K562 (cell line): ENCODE results near the gene ZNF429. TPM values are rescaled to one million over a fixed set of nuclear protein-coding genes. Genes with fewer than 3 reads are reported as not detected.
A peak's percentile ranks its signal among the peaks of the same experiment; 100 is the strongest.

Source experiments
- C11orf30 ChIP-seq: fragments of 450-650 bp; IDR thresholded peaks from 2 replicates; pipeline ENCODE4 v1.6.1; 2016; ENCODE audit warnings: low read depth, mild to moderate bottlenecking
- DMBX1 ChIP-seq: fragments of 250-450 bp; sonication (Bioruptor Pico); IDR thresholded peaks from 2 replicates; pipeline ENCODE4 v1.8.0; 2022; ENCODE audit warnings: inconsistent platforms, mild to moderate bottlenecking, moderate library complexity, borderline replicate concordance
- DPF2 ChIP-seq: fragments of 450-650 bp; IDR thresholded peaks from 2 replicates; pipeline ENCODE4 v1.6.1; 2016
- KDM4B ChIP-seq, 2 experiments: fragments of 450-650 bp in 1 of 2; sonication (generic) in 1 of 2; IDR thresholded peaks; 2 replicates each; pipeline ENCODE4 v1.6.1; 2016 to 2017; ENCODE audit warnings: borderline replicate concordance in 2 of 2, antibody characterized with exemption in 1 of 2, low read depth in 1 of 2, mild to moderate bottlenecking in 1 of 2
- NFYB ChIP-seq: IDR thresholded peaks from 2 replicates; pipeline ENCODE4 v1.6.1; 2011; ENCODE audit warnings: mild to moderate bottlenecking, moderate library complexity; ENCODE audit not compliant: insufficient read length; ENCODE audit errors: extremely low read depth
- PHB ChIP-seq: fragments of 250-450 bp; sonication (Bioruptor Pico); IDR thresholded peaks from 2 replicates; pipeline ENCODE4 v1.5.0; 2021
- PHF8 ChIP-seq: fragments of 200-600 bp; sonication (generic); IDR thresholded peaks from 2 replicates; pipeline ENCODE4 v1.6.1; 2012; ENCODE audit warnings: mixed run types, mild to moderate bottlenecking, inconsistent platforms, low read length, moderate library complexity, borderline replicate concordance
- PML ChIP-seq: IDR thresholded peaks from 2 replicates; pipeline ENCODE4 v1.6.1; 2012; ENCODE audit warnings: low read length, inconsistent platforms
- POLR2H ChIP-seq: IDR thresholded peaks from 2 replicates; pipeline ENCODE4 v1.6.1; 2016; ENCODE audit warnings: missing genetic modification characterization, low read depth, mild to moderate bottlenecking, control low read depth, missing compliant biosample characterization, moderate library complexity
- RB1 ChIP-seq: fragments of 450-650 bp; IDR thresholded peaks from 2 replicates; pipeline ENCODE4 v1.6.1; 2017; ENCODE audit warnings: low read depth, mild to moderate bottlenecking
- SIX5 ChIP-seq, 2 experiments: IDR thresholded peaks; 2 replicates each; pipeline ENCODE4 v1.6.1; 2011; ENCODE audit warnings: low read length in 2 of 2, borderline replicate concordance in 1 of 2, low read depth in 1 of 2, mild to moderate bottlenecking in 1 of 2, moderate library complexity in 1 of 2; ENCODE audit not compliant: insufficient read depth in 1 of 2
- TAF9B ChIP-seq: fragments of 450-650 bp; IDR thresholded peaks from 2 replicates; pipeline ENCODE4 v1.6.1; 2018; ENCODE audit warnings: mild to moderate bottlenecking; ENCODE audit not compliant: partially characterized antibody
- USF2 ChIP-seq: sonication (generic); formaldehyde crosslinking; IDR thresholded peaks from 2 replicates; pipeline ENCODE4 v1.5.0; 2020; ENCODE audit warnings: missing genetic modification reagents
- ZNF511 ChIP-seq: sonication (generic); formaldehyde crosslinking; IDR thresholded peaks from 2 replicates; pipeline ENCODE4 v1.8.0; 2022; ENCODE audit warnings: mild to moderate bottlenecking, missing genetic modification reagents
- polyA plus RNA-seq, 8 experiments: library from polyadenylated mRNA; depleted of rRNA in 4 of 8; stranded (reverse) in 5 of 8; unstranded in 3 of 8; fragments of >200 nt; fragmentation: Nextera tagmentation in 2 of 8; fragmentation: Illumina TruSeq in 1 of 8; extraction: Ambion mirVana in 2 of 8; extraction: Trizol in 1 of 8; gene quantifications; 2 replicates each; pipeline versions ENCODE4 v1.2.1 to v1.2.3, GENCODE V29; 2011 to 2014; ENCODE audit warnings: inconsistent platforms in 1 of 8, missing spikeins in 1 of 8
- total RNA-seq, 7 experiments: library from RNA; depleted of rRNA in 6 of 7; stranded (reverse); fragments of >200 nt in 6 of 7; fragmentation: Illumina TruSeq in 2 of 7; extraction: Trizol in 2 of 7; gene quantifications; 2 replicates each; pipeline versions ENCODE4 v1.2.1 to v1.2.3, GENCODE V29; 2011 to 2021; ENCODE audit warnings: low replicate concordance in 1 of 7
- TF ChIP-seq, protein P1 (sequence below): fragments of 450-650 bp; IDR thresholded peaks from 2 replicates; pipeline ENCODE4 v1.6.1; 2017; ENCODE audit warnings: antibody characterized with exemption
- TF ChIP-seq, protein P2 (sequence below): sonication (generic); formaldehyde crosslinking; IDR thresholded peaks from 2 replicates; pipeline ENCODE4 v1.8.1; 2022; ENCODE audit warnings: missing genetic modification reagents
- TF ChIP-seq, protein P3 (sequence below): fragments of 450-650 bp; IDR thresholded peaks from 2 replicates; pipeline ENCODE4 v1.6.1; 2017; ENCODE audit warnings: antibody characterized with exemption, mild to moderate bottlenecking

Gene ZNF429
- total and polyA plus RNA-seq, 9 of the 15 experiments (the other 6 are each of a cell fraction or from before 2014, with no cell fraction given) = 11.4 to 24.5 (median 16.3) TPM

GRCh38 chr19:21505459-21506451, at the start of gene ZNF429 (continued):
- TF ChIP-seq, protein P1, sequence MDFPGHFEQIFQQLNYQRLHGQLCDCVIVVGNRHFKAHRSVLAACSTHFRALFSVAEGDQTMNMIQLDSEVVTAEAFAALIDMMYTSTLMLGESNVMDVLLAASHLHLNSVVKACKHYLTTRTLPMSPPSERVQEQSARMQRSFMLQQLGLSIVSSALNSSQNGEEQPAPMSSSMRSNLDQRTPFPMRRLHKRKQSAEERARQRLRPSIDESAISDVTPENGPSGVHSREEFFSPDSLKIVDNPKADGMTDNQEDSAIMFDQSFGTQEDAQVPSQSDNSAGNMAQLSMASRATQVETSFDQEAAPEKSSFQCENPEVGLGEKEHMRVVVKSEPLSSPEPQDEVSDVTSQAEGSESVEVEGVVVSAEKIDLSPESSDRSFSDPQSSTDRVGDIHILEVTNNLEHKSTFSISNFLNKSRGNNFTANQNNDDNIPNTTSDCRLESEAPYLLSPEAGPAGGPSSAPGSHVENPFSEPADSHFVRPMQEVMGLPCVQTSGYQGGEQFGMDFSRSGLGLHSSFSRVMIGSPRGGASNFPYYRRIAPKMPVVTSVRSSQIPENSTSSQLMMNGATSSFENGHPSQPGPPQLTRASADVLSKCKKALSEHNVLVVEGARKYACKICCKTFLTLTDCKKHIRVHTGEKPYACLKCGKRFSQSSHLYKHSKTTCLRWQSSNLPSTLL = no peak
- TF ChIP-seq DPF2 (no peak), PHF8 (peak; percentile 77; the same call in 1 of the 2 replicates), SIX5 (IDR thresholded peaks at IDR 0.05; ENCODE audit: borderline replicate concordance in 1 of 2, insufficient read depth in 1 of 2, low read depth in 1 of 2, low read length in 2 of 2) (no peak), NFYB (peak; percentile 60), KDM4B (IDR thresholded peaks at IDR 0.05; ENCODE audit: borderline replicate concordance in 2 of 2, low read depth in 1 of 2) (peak in 1 of 2 experiments; percentile 53; a peak in 1 of 4 replicates), POLR2H (tag) (peak; percentile 62; the same call in 1 of the 2 replicates), TAF9B (peak; percentile 78), C11orf30 (peak; percentile 38; the same call in 1 of the 2 replicates), DMBX1 (CRISPR knock-in tag) (no peak), ZNF511 (0 out of 2 replicates have a peak, but pooled peaks have one; percentile 55), USF2 (CRISPR knock-in tag) (no peak), RB1 (peak; percentile 61; the same call in 1 of the 2 replicates), PHB (no peak), PML (peak; percentile 76; the same call in 1 of the 2 replicates)
- TF ChIP-seq, protein P2, sequence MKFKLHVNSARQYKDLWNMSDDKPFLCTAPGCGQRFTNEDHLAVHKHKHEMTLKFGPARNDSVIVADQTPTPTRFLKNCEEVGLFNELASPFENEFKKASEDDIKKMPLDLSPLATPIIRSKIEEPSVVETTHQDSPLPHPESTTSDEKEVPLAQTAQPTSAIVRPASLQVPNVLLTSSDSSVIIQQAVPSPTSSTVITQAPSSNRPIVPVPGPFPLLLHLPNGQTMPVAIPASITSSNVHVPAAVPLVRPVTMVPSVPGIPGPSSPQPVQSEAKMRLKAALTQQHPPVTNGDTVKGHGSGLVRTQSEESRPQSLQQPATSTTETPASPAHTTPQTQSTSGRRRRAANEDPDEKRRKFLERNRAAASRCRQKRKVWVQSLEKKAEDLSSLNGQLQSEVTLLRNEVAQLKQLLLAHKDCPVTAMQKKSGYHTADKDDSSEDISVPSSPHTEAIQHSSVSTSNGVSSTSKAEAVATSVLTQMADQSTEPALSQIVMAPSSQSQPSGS = no peak
- TF ChIP-seq, protein P3, sequence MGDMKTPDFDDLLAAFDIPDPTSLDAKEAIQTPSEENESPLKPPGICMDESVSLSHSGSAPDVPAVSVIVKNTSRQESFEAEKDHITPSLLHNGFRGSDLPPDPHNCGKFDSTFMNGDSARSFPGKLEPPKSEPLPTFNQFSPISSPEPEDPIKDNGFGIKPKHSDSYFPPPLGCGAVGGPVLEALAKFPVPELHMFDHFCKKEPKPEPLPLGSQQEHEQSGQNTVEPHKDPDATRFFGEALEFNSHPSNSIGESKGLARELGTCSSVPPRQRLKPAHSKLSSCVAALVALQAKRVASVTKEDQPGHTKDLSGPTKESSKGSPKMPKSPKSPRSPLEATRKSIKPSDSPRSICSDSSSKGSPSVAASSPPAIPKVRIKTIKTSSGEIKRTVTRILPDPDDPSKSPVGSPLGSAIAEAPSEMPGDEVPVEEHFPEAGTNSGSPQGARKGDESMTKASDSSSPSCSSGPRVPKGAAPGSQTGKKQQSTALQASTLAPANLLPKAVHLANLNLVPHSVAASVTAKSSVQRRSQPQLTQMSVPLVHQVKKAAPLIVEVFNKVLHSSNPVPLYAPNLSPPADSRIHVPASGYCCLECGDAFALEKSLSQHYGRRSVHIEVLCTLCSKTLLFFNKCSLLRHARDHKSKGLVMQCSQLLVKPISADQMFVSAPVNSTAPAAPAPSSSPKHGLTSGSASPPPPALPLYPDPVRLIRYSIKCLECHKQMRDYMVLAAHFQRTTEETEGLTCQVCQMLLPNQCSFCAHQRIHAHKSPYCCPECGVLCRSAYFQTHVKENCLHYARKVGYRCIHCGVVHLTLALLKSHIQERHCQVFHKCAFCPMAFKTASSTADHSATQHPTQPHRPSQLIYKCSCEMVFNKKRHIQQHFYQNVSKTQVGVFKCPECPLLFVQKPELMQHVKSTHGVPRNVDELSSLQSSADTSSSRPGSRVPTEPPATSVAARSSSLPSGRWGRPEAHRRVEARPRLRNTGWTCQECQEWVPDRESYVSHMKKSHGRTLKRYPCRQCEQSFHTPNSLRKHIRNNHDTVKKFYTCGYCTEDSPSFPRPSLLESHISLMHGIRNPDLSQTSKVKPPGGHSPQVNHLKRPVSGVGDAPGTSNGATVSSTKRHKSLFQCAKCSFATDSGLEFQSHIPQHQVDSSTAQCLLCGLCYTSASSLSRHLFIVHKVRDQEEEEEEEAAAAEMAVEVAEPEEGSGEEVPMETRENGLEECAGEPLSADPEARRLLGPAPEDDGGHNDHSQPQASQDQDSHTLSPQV = no peak; the same call in 1 of the 2 replicates
